K562 (cell line): ENCODE measurements around the gene HCRTR1. TPM values are rescaled to one million over a fixed set of nuclear protein-coding genes. Genes with fewer than 3 reads are reported as not detected.

ENCODE experiments used
- ATAC-seq: fragments of 200-7000 bp; cut with Tn5 transposase; 3 replicates; pipeline ENCODE4 v1.9.1; 2020; ENCODE audit warnings: moderate library complexity
- BruUV-seq: library from RNA; stranded (reverse); fragments of 400-500 nt; replicated peaks from 2 replicates; lab custom pipeline; 2021; lab: Mats Ljungman, UMichigan
- CTCF ChIA-PET: fragments of 300-600 bp; formaldehyde crosslinking; extraction: SDS; loops from one replicate; lab custom pipeline; 2021; ENCODE audit warnings: low intra/inter-chr PET ratio; lab: Yijun Ruan, JAX
- POLR2A ChIA-PET: fragments of 300-600, 350-650 bp; sonication (Branson Sonifier 250); formaldehyde crosslinking; extraction: SDS; loops from one replicate; lab custom pipeline; 2021; ENCODE audit warnings: antibody characterized with exemption, inconsistent platforms; lab: Yijun Ruan, JAX
- DNase-seq, 4 experiments: peaks; one replicate each; pipeline versions ENCODE4 v3.0.0 to v3.0.0-alpha.2; 2011 to 2018; ENCODE audit warnings: low spot score in 3 of 4, mixed read lengths in 3 of 4; ENCODE audit errors: extremely low read depth in 1 of 4
- FAIRE-seq: peaks from 2 replicates; lab custom pipeline; 2011; peaks lifted over from hg19 to GRCh38; lab: Jason Lieb, UNC
- H2AFZ ChIP-seq: 2 replicates; pipeline ENCODE4 v1.6.0; 2011; ENCODE audit warnings: low read depth, low read length, control low read depth, inconsistent platforms
- H3K27ac ChIP-seq: fragments of 200-600 bp; 3 replicates; pipeline ENCODE4 v1.8.0; 2011; ENCODE audit warnings: low read depth, mild to moderate bottlenecking, control low read depth, inconsistent platforms, low read length, moderate library complexity, mixed read lengths; ENCODE audit errors: extremely low read depth
- H3K27me3 ChIP-seq, 2 experiments: fragments of 300-600 bp in 1 of 2; 2 replicates in 1 of 2; 3 replicates in 1 of 2; pipeline versions ENCODE4 v1.6.0 to v1.8.0; 2011; ENCODE audit warnings: inconsistent platforms in 2 of 2, low read length in 2 of 2, mild to moderate bottlenecking in 1 of 2, mixed read lengths in 1 of 2, moderate library complexity in 1 of 2; ENCODE audit not compliant: control insufficient read depth in 2 of 2, insufficient read depth in 2 of 2
- H3K36me3 ChIP-seq: fragments of 300-600 bp; 3 replicates; pipeline ENCODE4 v1.8.0; 2011; ENCODE audit warnings: mild to moderate bottlenecking, low read length, inconsistent platforms; ENCODE audit not compliant: control insufficient read depth, insufficient read depth
- H3K4me1 ChIP-seq, 2 experiments: fragments of 200-600 bp in 1 of 2; replicated peaks in 1 of 2; 2 replicates in 1 of 2; 3 replicates in 1 of 2; pipeline versions ENCODE4 v1.5.1 to v1.8.0; 2011; ENCODE audit warnings: inconsistent platforms in 2 of 2, low read length in 2 of 2, mild to moderate bottlenecking in 1 of 2, mixed read lengths in 1 of 2, moderate library complexity in 1 of 2; ENCODE audit not compliant: control insufficient read depth in 2 of 2, insufficient read depth in 2 of 2
- H3K4me2 ChIP-seq: 2 replicates; pipeline ENCODE4 v1.6.1; 2011; ENCODE audit warnings: low read length, control low read depth, inconsistent platforms, mixed read lengths; ENCODE audit not compliant: insufficient read depth
- H3K4me3 ChIP-seq: fragments of 200-600 bp; sonication (generic), shearing (Covaris generic); 2 replicates; pipeline ENCODE4 v1.5.1; 2016; ENCODE audit warnings: control low read depth, inconsistent platforms
- H3K79me2 ChIP-seq: fragments of 200-600 bp; 3 replicates; pipeline ENCODE4 v1.8.0; 2011; ENCODE audit warnings: low read length, inconsistent platforms; ENCODE audit not compliant: control insufficient read depth, insufficient read depth
- H3K9ac ChIP-seq, 2 experiments: 2 replicates each; pipeline versions ENCODE4 v1.6.0 to v1.6.1; 2011; ENCODE audit warnings: low read depth in 2 of 2, low read length in 2 of 2, control low read depth in 1 of 2, inconsistent platforms in 1 of 2, mild to moderate bottlenecking in 1 of 2, mixed read lengths in 1 of 2; ENCODE audit not compliant: insufficient read depth in 1 of 2
- H3K9me1 ChIP-seq: one replicate; pipeline ENCODE4 v1.6.0; 2011; ENCODE audit warnings: inconsistent platforms, mild to moderate bottlenecking, low read length, moderate library complexity; ENCODE audit not compliant: control insufficient read depth, insufficient read depth
- H3K9me3 ChIP-seq: replicated peaks from 2 replicates; pipeline ENCODE4 v1.5.1; 2011; ENCODE audit warnings: low read depth, low read length, inconsistent platforms; ENCODE audit not compliant: control insufficient read depth, insufficient read depth
- H4K20me1 ChIP-seq: replicated peaks from 2 replicates; pipeline ENCODE4 v1.6.1; 2011; ENCODE audit warnings: low read length, inconsistent platforms, mixed read lengths; ENCODE audit not compliant: control insufficient read depth, insufficient read depth
- ARID3A ChIP-seq: IDR thresholded peaks from 2 replicates; pipeline ENCODE4 v1.6.1; 2012; ENCODE audit warnings: low read depth, low read length, improper control_type of control experiment, borderline replicate concordance
- CHD1 ChIP-seq: fragments of 200-600 bp; sonication (generic); IDR thresholded peaks from one replicate; pipeline ENCODE4 v1.6.1; 2012; ENCODE audit warnings: mild to moderate bottlenecking, moderate library complexity, low read length, inconsistent platforms
- DLX4 ChIP-seq: fragments of 250-450 bp; sonication (Bioruptor Pico); IDR thresholded peaks from 2 replicates; pipeline ENCODE4 v1.6.1; 2021; ENCODE audit warnings: mild to moderate bottlenecking
- E2F4 ChIP-seq: sonication (generic); formaldehyde crosslinking; IDR thresholded peaks from 2 replicates; pipeline ENCODE4 v1.8.0; 2022; ENCODE audit warnings: mild to moderate bottlenecking, low read depth, missing genetic modification reagents
- FOSL1 ChIP-seq: fragments of 200-800 bp; sonication (Bioruptor generic); conservative IDR thresholded peaks from 2 replicates; pipeline ENCODE4 v1.6.1; 2016; ENCODE audit warnings: missing genetic modification characterization, missing compliant biosample characterization
- HNRNPK ChIP-seq: fragments of 200-400 bp; formaldehyde crosslinking; IDR thresholded peaks from one replicate; pipeline ENCODE4 v1.6.1; 2018; ENCODE audit warnings: mild to moderate bottlenecking, low read depth, low read length; ENCODE audit not compliant: poor library complexity, severe bottlenecking
- RB1 ChIP-seq: fragments of 450-650 bp; IDR thresholded peaks from 2 replicates; pipeline ENCODE4 v1.6.1; 2017; ENCODE audit warnings: low read depth, mild to moderate bottlenecking
- TFAP4 ChIP-seq: sonication (generic); formaldehyde crosslinking; IDR thresholded peaks from 2 replicates; pipeline ENCODE4 v1.8.0; 2022; ENCODE audit warnings: missing genetic modification reagents, mild to moderate bottlenecking, moderate library complexity, borderline replicate concordance
- TFE3 ChIP-seq: fragments of 450-650 bp; formaldehyde crosslinking; IDR thresholded peaks from 2 replicates; pipeline ENCODE4 v1.4.0; 2020; ENCODE audit warnings: mild to moderate bottlenecking, mixed read lengths
- THRA ChIP-seq: fragments of 450-650 bp; IDR thresholded peaks from 2 replicates; pipeline ENCODE4 v1.6.1; 2017; ENCODE audit warnings: mild to moderate bottlenecking, moderate library complexity
- ZNF277 ChIP-seq: fragments of 250-450 bp; sonication (Bioruptor Pico); IDR thresholded peaks from 2 replicates; pipeline ENCODE4 v1.8.0; 2022; ENCODE audit warnings: inconsistent platforms, mild to moderate bottlenecking, moderate library complexity, borderline replicate concordance
- WGBS: fragments of 100-300 bp; shearing (Covaris generic); methylation state at CpG from one replicate; pipeline ENCODE4 v1.1.6; 2016; ENCODE audit warnings: low coverage, mixed read lengths; ENCODE audit not compliant: insufficient coverage; ENCODE audit errors: missing lambda C conversion rate; 5-methylcytosine and 5-hydroxymethylcytosine counted together
- in situ Hi-C: fragments of 300-500 bp; cut with MboI; formaldehyde crosslinking; loops from 4 replicates; pipeline ENCODE4 v1.15.0; 2018; ENCODE audit warnings: inconsistent platforms, mixed read lengths
- intact Hi-C: fragments of 100-400 bp; cut with micrococcal nuclease; formaldehyde crosslinking; loops from 2 replicates; pipeline ENCODE4 v1.14.2; 2022
- polyA plus RNA-seq, 8 experiments: library from polyadenylated mRNA; depleted of rRNA in 4 of 8; stranded (reverse) in 5 of 8; unstranded in 3 of 8; fragments of >200 nt; fragmentation: Nextera tagmentation in 2 of 8; fragmentation: Illumina TruSeq in 1 of 8; extraction: Ambion mirVana in 2 of 8; extraction: Trizol in 1 of 8; gene quantifications; 2 replicates each; pipeline versions ENCODE4 v1.2.1 to v1.2.3, GENCODE V29; 2011 to 2014; ENCODE audit warnings: inconsistent platforms in 1 of 8, missing spikeins in 1 of 8
- total RNA-seq, 7 experiments: library from RNA; depleted of rRNA in 6 of 7; stranded (reverse); fragments of >200 nt in 6 of 7; fragmentation: Illumina TruSeq in 2 of 7; extraction: Trizol in 2 of 7; gene quantifications; 2 replicates each; pipeline versions ENCODE4 v1.2.1 to v1.2.3, GENCODE V29; 2011 to 2021; ENCODE audit warnings: low replicate concordance in 1 of 7

HCRTR1 gene
- total and polyA plus RNA-seq, 9 of the 15 experiments (the other 6 are each of a cell fraction or from before 2014, with no cell fraction given): not detected

GRCh38 chr1:31574749-31575368, 42.6 kb upstream of the HCRTR1 start:
- no TSS peak for BruUV-seq
- TF ChIP-seq FOSL1 (tag): peak; percentile 78
- TF ChIP-seq DLX4 (CRISPR knock-in tag): no peak
- TF ChIP-seq THRA: no peak
- no peak for TF ChIP-seq ARID3A
- no peak for TF ChIP-seq HNRNPK
- no peak for TF ChIP-seq TFAP4 (CRISPR knock-in tag)
- no peak for TF ChIP-seq RB1
- TF ChIP-seq CHD1: no peak
- TF ChIP-seq ZNF277 (CRISPR knock-in tag): no peak
- TF ChIP-seq E2F4 (CRISPR knock-in tag): no peak
- TF ChIP-seq TFE3 (CRISPR knock-in tag): no peak

More at GRCh38 chr1:31574749-31575368, 42.6 kb upstream of the HCRTR1 start:
- Histone ChIP-seq H3K27me3 (peaks cover 8 to 59% of the 10 kb centered on the region in 2 experiments; a peak in 4 of 5 replicates), H3K4me2 (peak overlapping the region; percentile 10; the same call in 1 of the 2 replicates), H2AFZ (peak overlapping the region; percentile 14; the same call in 1 of the 2 replicates), H3K27ac (no peak overlapping the region; the same call in 2 of the 3 replicates), H3K4me1 (peaks cover 22 to 41% of the 10 kb centered on the region in 2 experiments), H4K20me1 (peaks cover 38% of the 10 kb centered on the region), H3K36me3 (no peaks in the 10 kb centered on the region), H3K9me1 (peaks cover 3% of the 10 kb centered on the region), H3K9me3 (no peaks in the 10 kb centered on the region), H3K9ac (peak overlapping the region in 1 of 2 experiments; percentile 38; a peak in 2 of 4 replicates), H3K4me3 (no peak overlapping the region), H3K79me2 (no peaks in the 10 kb centered on the region)
- DNase-seq (peak; percentile 45 to 69 (median 55)), FAIRE-seq (peak; percentile 76), ATAC-seq (peak; percentile 62)
- in situ Hi-C loops: loop anchor here (25.0 kb wide), 1 partner anchor 388 kb away; no protein-coding TSS in a partner anchor
- intact Hi-C loops: no loop called here
- ChIA-PET POLR2A (interaction anchor here (0.6 kb wide), 1 partner anchor 52 kb away, joined by 3 read pairs; no protein-coding TSS in a partner anchor), CTCF (no interaction called here)
- under 1% methylated on average over 10 of the region's 10 CpGs for WGBS
